ENCODE measurements around the gene ZBTB17. TPM values are rescaled to one million over a fixed set of nuclear protein-coding genes. Genes with fewer than 3 reads are reported as not detected.
A peak's percentile ranks its signal among the peaks of the same experiment; 100 is the strongest.

ZBTB17 gene
- total and polyA plus RNA-seq, 2 of the 4 experiments (the other 2 are of a cell fraction) = 26.3 to 58.2 TPM

DNA sequence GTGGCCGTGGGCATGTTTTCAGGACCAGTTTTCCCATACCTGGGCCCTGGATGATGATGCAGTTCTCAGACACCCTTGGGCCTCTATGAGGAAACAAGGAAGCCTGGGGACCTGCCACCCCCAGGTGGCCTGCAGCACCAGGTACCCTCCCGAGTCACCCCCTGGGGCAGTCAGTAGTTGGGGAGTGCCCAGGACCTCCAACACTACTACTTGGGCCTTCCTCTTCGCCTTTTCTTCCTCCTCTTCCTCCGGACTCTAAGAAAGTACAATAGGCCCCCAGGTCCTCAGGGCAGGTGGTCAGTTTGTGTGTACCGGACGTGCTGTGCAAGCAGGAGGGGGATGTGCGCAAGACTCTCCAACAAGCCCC, 16.3 kb upstream of the ZBTB17 start:
- Histone ChIP-seq H3K4me3 (ENCODE audit: insufficient read depth, low read depth, low read length) (no peak overlapping the region), H3K23ac (ENCODE audit: low read depth, low read length) (no peak overlapping the region)
- POLR2A ChIA-PET (ENCODE audit: unreplicated experiment) = no interaction called here

More for the DNA sequence above, 16.3 kb upstream of the ZBTB17 start:
- no peaks in the 10 kb centered on the region for H3K9me3 ChIP-seq (ENCODE audit: control insufficient read depth, insufficient read depth, low read length)
- TF ChIP-seq, protein P1, sequence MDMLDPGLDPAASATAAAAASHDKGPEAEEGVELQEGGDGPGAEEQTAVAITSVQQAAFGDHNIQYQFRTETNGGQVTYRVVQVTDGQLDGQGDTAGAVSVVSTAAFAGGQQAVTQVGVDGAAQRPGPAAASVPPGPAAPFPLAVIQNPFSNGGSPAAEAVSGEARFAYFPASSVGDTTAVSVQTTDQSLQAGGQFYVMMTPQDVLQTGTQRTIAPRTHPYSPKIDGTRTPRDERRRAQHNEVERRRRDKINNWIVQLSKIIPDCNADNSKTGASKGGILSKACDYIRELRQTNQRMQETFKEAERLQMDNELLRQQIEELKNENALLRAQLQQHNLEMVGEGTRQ (IDR thresholded peaks at IDR 0.05; ENCODE audit: low read depth, low read length) = no peak
- TF ChIP-seq, protein P2, sequence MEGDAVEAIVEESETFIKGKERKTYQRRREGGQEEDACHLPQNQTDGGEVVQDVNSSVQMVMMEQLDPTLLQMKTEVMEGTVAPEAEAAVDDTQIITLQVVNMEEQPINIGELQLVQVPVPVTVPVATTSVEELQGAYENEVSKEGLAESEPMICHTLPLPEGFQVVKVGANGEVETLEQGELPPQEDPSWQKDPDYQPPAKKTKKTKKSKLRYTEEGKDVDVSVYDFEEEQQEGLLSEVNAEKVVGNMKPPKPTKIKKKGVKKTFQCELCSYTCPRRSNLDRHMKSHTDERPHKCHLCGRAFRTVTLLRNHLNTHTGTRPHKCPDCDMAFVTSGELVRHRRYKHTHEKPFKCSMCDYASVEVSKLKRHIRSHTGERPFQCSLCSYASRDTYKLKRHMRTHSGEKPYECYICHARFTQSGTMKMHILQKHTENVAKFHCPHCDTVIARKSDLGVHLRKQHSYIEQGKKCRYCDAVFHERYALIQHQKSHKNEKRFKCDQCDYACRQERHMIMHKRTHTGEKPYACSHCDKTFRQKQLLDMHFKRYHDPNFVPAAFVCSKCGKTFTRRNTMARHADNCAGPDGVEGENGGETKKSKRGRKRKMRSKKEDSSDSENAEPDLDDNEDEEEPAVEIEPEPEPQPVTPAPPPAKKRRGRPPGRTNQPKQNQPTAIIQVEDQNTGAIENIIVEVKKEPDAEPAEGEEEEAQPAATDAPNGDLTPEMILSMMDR (conservative IDR thresholded peaks at IDR 0.05; ENCODE audit: low read depth, low read length) = no peak
- TF ChIP-seq, protein P3, sequence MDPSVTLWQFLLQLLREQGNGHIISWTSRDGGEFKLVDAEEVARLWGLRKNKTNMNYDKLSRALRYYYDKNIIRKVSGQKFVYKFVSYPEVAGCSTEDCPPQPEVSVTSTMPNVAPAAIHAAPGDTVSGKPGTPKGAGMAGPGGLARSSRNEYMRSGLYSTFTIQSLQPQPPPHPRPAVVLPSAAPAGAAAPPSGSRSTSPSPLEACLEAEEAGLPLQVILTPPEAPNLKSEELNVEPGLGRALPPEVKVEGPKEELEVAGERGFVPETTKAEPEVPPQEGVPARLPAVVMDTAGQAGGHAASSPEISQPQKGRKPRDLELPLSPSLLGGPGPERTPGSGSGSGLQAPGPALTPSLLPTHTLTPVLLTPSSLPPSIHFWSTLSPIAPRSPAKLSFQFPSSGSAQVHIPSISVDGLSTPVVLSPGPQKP (IDR thresholded peaks at IDR 0.05; ENCODE audit: borderline replicate concordance, low read depth, low read length) = no peak
- no peak for TF ChIP-seq MAFK (IDR thresholded peaks at IDR 0.05; ENCODE audit: low read depth, low read length)
- H3K4ac ChIP-seq (ENCODE audit: low read depth, low read length) = no peak overlapping the region
- no peak for ATAC-seq (ENCODE audit: low read depth)
- in situ Hi-C loops (cut with MboI; ENCODE audit: low sequenced_read_pairs) (loop anchor here (10.0 kb wide), 1 partner anchor 57 kb away; no protein-coding TSS in a partner anchor), dilution Hi-C loops (cut with HindIII; ENCODE audit: low sequenced_read_pairs, unreplicated experiment) (no loop called here), intact Hi-C loops (cut with micrococcal nuclease) (no loop called here)
- 100% methylated on average over 1 of the region's 7 CpGs; no CpG with 5 or more reads in 1 of the 2 experiments for WGBS, 2 experiments (ENCODE audit: extremely low coverage in 2 of 2, insufficient read length in 1 of 2)
- no peak overlapping the region for H4K91ac ChIP-seq (ENCODE audit: insufficient read depth, low read depth, low read length)
- peaks cover 2% of the 10 kb centered on the region; the same call in 1 of the 2 replicates for H3K4me1 ChIP-seq (ENCODE audit: control insufficient read depth, insufficient read depth, low read length)
- no peaks in the 10 kb centered on the region for H3K36me3 ChIP-seq (ENCODE audit: control insufficient read depth, insufficient read depth, low read length)
- H2AFZ ChIP-seq (replicated peaks; ENCODE audit: low read length, poor library complexity) = no peak overlapping the region
- H2BK120ac ChIP-seq (ENCODE audit: low read depth, low read length) = no peak overlapping the region
- no peak overlapping the region for H2BK5ac ChIP-seq (ENCODE audit: low read depth, low read length, poor library complexity, severe bottlenecking)
- 0 out of 2 replicates have a peak overlapping the region, but pooled peaks have one; percentile 16 for H2AK5ac ChIP-seq (ENCODE audit: low read depth, low read length)
- no peak overlapping the region for H2AK9ac ChIP-seq (replicated peaks; ENCODE audit: low read depth, low read length, poor library complexity)
- no peak overlapping the region for H3K9ac ChIP-seq (ENCODE audit: low read depth, low read length)
- no peak overlapping the region for H3K14ac ChIP-seq (replicated peaks; ENCODE audit: low read depth, low read length)
- BruUV-seq (replicated peaks) = no TSS peak
- H3K18ac ChIP-seq (ENCODE audit: low read depth, low read length) = no peak overlapping the region
- no peaks in the 10 kb centered on the region for H3K9me1 ChIP-seq (ENCODE audit: insufficient read depth, low read length)
- H4K5ac ChIP-seq (ENCODE audit: low read depth, low read length) = no peak overlapping the region
- no peak overlapping the region for H3K56ac ChIP-seq (ENCODE audit: extremely low read depth, insufficient read depth, low read length)
- H2BK20ac ChIP-seq (ENCODE audit: low read depth, low read length) = no peak overlapping the region
- no peak overlapping the region for H3K27ac ChIP-seq (ENCODE audit: insufficient read depth, low read length)
- no peaks in the 10 kb centered on the region; the same call in 1 of the 2 replicates for H3K27me3 ChIP-seq (ENCODE audit: control insufficient read depth, insufficient read depth, low read length)
- DNase-seq = no peak
- CTCF ChIA-PET = no interaction called here
- no peak overlapping the region for H3K4me2 ChIP-seq (ENCODE audit: low read depth, low read length)
- H3K79me1 ChIP-seq (ENCODE audit: low read depth in 1 of 2, low read length in 2 of 2) = no peaks in the 10 kb centered on the region
- no peak overlapping the region for H4K8ac ChIP-seq (ENCODE audit: low read depth in 2 of 2, low read length in 2 of 2)
- no peak overlapping the region for H2BK15ac ChIP-seq (ENCODE audit: low read depth, low read length)
- no peaks in the 10 kb centered on the region for H4K20me1 ChIP-seq (ENCODE audit: insufficient read depth, low read length)
